H9 (cell line): ENCODE results near the gene NLRP1. TPM values are rescaled to one million over a fixed set of nuclear protein-coding genes. Genes with fewer than 3 reads are reported as not detected.

ENCODE experiments used
- DNase-seq: peaks from one replicate; pipeline ENCODE4 v3.0.0-alpha.2; 2017
- H2AFZ ChIP-seq: one replicate; pipeline ENCODE4 v1.6.1; 2013; ENCODE audit warnings: mild to moderate bottlenecking, low read length, control low read depth, moderate library complexity
- H2AK5ac ChIP-seq: 2 replicates; pipeline ENCODE4 v1.6.1; 2013; ENCODE audit warnings: low read length, control low read depth, mixed read lengths; ENCODE audit not compliant: insufficient read length
- H2BK120ac ChIP-seq: one replicate; pipeline ENCODE4 v1.6.1; 2013; ENCODE audit warnings: low read depth, mild to moderate bottlenecking, low read length, control low read depth, inconsistent platforms; ENCODE audit not compliant: poor library complexity, severe bottlenecking
- H2BK12ac ChIP-seq: 2 replicates; pipeline ENCODE4 v1.6.1; 2013; ENCODE audit warnings: low read length, control low read depth, mixed read lengths, low read depth; ENCODE audit not compliant: insufficient read length
- H2BK15ac ChIP-seq: 2 replicates; pipeline ENCODE4 v1.6.1; 2013; ENCODE audit warnings: low read depth, low read length, control low read depth
- H2BK20ac ChIP-seq: one replicate; pipeline ENCODE4 v1.6.1; 2013; ENCODE audit warnings: low read depth, mild to moderate bottlenecking, low read length, control low read depth, inconsistent platforms; ENCODE audit not compliant: poor library complexity, severe bottlenecking
- H2BK5ac ChIP-seq: 2 replicates; pipeline ENCODE4 v1.6.1; 2013; ENCODE audit warnings: low read length, control low read depth, mixed read lengths; ENCODE audit not compliant: insufficient read length
- H3K14ac ChIP-seq: 2 replicates; pipeline ENCODE4 v1.6.1; 2013; ENCODE audit warnings: low read length, control low read depth; ENCODE audit not compliant: insufficient read depth
- H3K18ac ChIP-seq: 2 replicates; pipeline ENCODE4 v1.6.1; 2013; ENCODE audit warnings: low read depth, mild to moderate bottlenecking, mixed read lengths, low read length, control low read depth; ENCODE audit not compliant: insufficient read length
- H3K23ac ChIP-seq: 2 replicates; pipeline ENCODE4 v1.6.1; 2013; ENCODE audit warnings: low read length, control low read depth, mixed read lengths, low read depth; ENCODE audit not compliant: insufficient read length
- H3K23me2 ChIP-seq: 2 replicates; pipeline ENCODE4 v1.6.1; 2013; ENCODE audit warnings: low read depth, mild to moderate bottlenecking, mixed read lengths, low read length, control low read depth; ENCODE audit not compliant: insufficient read length, poor library complexity, severe bottlenecking
- H3K27ac ChIP-seq: 2 replicates; pipeline ENCODE4 v1.5.1; 2013; ENCODE audit warnings: low read length, control low read depth, mixed read lengths, low read depth; ENCODE audit not compliant: insufficient read length
- H3K27me3 ChIP-seq: 2 replicates; pipeline ENCODE4 v1.6.1; 2013; ENCODE audit warnings: low read length, control low read depth, inconsistent platforms; ENCODE audit not compliant: insufficient read depth
- H3K4ac ChIP-seq: 2 replicates; pipeline ENCODE4 v1.6.1; 2013; ENCODE audit warnings: low read depth, mild to moderate bottlenecking, control low read depth, inconsistent platforms, low read length, moderate library complexity
- H3K4me1 ChIP-seq: 2 replicates; pipeline ENCODE4 v1.6.1; 2013; ENCODE audit warnings: low read length, control low read depth, inconsistent platforms; ENCODE audit not compliant: insufficient read depth
- H3K4me2 ChIP-seq: 2 replicates; pipeline ENCODE4 v1.6.1; 2013; ENCODE audit warnings: low read length, control low read depth, mixed read lengths; ENCODE audit not compliant: insufficient read length, insufficient read depth
- H3K56ac ChIP-seq: 2 replicates; pipeline ENCODE4 v1.6.1; 2013; ENCODE audit warnings: low read depth, mild to moderate bottlenecking, mixed read lengths, low read length, control low read depth; ENCODE audit not compliant: insufficient read length
- H3K79me1 ChIP-seq: 2 replicates; pipeline ENCODE4 v1.6.1; 2013; ENCODE audit warnings: low read depth, mild to moderate bottlenecking, moderate library complexity, low read length, control low read depth, inconsistent platforms; ENCODE audit not compliant: insufficient read depth, poor library complexity, severe bottlenecking
- H3K79me2 ChIP-seq: 2 replicates; pipeline ENCODE4 v1.6.1; 2013; ENCODE audit warnings: low read length, control low read depth, inconsistent platforms; ENCODE audit not compliant: insufficient read depth
- H3K9ac ChIP-seq: 2 replicates; pipeline ENCODE4 v1.6.1; 2013; ENCODE audit warnings: low read length, control low read depth, mixed read lengths; ENCODE audit not compliant: insufficient read length; ENCODE audit errors: extremely low read depth
- H3K9me3 ChIP-seq: one replicate; pipeline ENCODE4 v1.6.1; 2013; ENCODE audit warnings: low read depth, low read length, inconsistent platforms; ENCODE audit not compliant: control insufficient read depth
- H3T11ph ChIP-seq: one replicate; pipeline ENCODE4 v1.6.1; 2013; ENCODE audit warnings: mild to moderate bottlenecking, low read length, control low read depth, inconsistent platforms
- H4K20me1 ChIP-seq: one replicate; pipeline ENCODE4 v1.6.1; 2013; ENCODE audit not compliant: control insufficient read depth, insufficient read length, insufficient read depth
- H4K5ac ChIP-seq: 2 replicates; pipeline ENCODE4 v1.6.1; 2013; ENCODE audit warnings: low read depth, mild to moderate bottlenecking, mixed read lengths, low read length, control low read depth; ENCODE audit not compliant: insufficient read length
- H4K8ac ChIP-seq: replicated peaks from 2 replicates; pipeline ENCODE4 v1.6.1; 2013; ENCODE audit warnings: low read length, control low read depth, mixed read lengths, low read depth; ENCODE audit not compliant: insufficient read length
- H4K91ac ChIP-seq: 2 replicates; pipeline ENCODE4 v1.6.1; 2013; ENCODE audit warnings: low read depth, mild to moderate bottlenecking, moderate library complexity, mixed read lengths, low read length, control low read depth; ENCODE audit not compliant: insufficient read length
- H3K27ac Mint-ChIP-seq, 3 experiments: 2 replicates in 2 of 3; 3 replicates in 1 of 3; pipeline ENCODE4 v1.8.0; 2020 to 2021; ENCODE audit warnings: mixed read lengths in 3 of 3, mild to moderate bottlenecking in 1 of 3, moderate library complexity in 1 of 3
- H3K27me3 Mint-ChIP-seq: 2 replicates; pipeline ENCODE4 v1.8.0; 2021; ENCODE audit warnings: low read depth, mild to moderate bottlenecking, moderate library complexity, mixed read lengths
- H3K36me3 Mint-ChIP-seq, 3 experiments: 2 replicates in 2 of 3; 3 replicates in 1 of 3; pipeline ENCODE4 v1.8.0; 2020 to 2021; ENCODE audit warnings: low read depth in 3 of 3, mixed read lengths in 3 of 3; ENCODE audit not compliant: insufficient read depth in 1 of 3
- H3K4me1 Mint-ChIP-seq, 2 experiments: 2 replicates each; pipeline ENCODE4 v1.8.0; 2020; ENCODE audit warnings: mixed read lengths in 2 of 2
- H3K4me3 Mint-ChIP-seq, 2 experiments: 2 replicates in 1 of 2; 3 replicates in 1 of 2; pipeline ENCODE4 v1.8.0; 2020 to 2021; ENCODE audit warnings: mild to moderate bottlenecking in 2 of 2, mixed read lengths in 2 of 2, moderate library complexity in 1 of 2
- H3K9me3 Mint-ChIP-seq, 2 experiments: 2 replicates in 1 of 2; 3 replicates in 1 of 2; pipeline ENCODE4 v1.8.0; 2020; ENCODE audit warnings: mild to moderate bottlenecking in 2 of 2, mixed read lengths in 2 of 2, moderate library complexity in 1 of 2
- CTCF ChIP-seq: fragments of 200-600 bp; sonication (generic); conservative IDR thresholded peaks from 3 replicates; pipeline ENCODE4 v1.8.0; 2021; ENCODE audit warnings: antibody characterized with exemption, mild to moderate bottlenecking
- WGBS: extraction: QIAGEN DNeasy Blood & Tissue Kit; methylation state at CpG from one replicate; pipeline ENCODE4 v1.1.7; 2013; ENCODE audit warnings: missing lambda C conversion rate, low lambda C conversion rate, mixed read lengths; ENCODE audit not compliant: insufficient read length; ENCODE audit errors: extremely low coverage; 5-methylcytosine and 5-hydroxymethylcytosine counted together
- total RNA-seq: library from RNA; stranded (reverse); gene quantifications from 2 replicates; pipeline ENCODE4 v1.2.1, GENCODE V29; 2021

Gene NLRP1
- total RNA-seq, 1 experiment from 2014 or later = 12.1 TPM

- no peak for TF ChIP-seq CTCF
- no peak overlapping the region for H2BK12ac ChIP-seq
- Mint-ChIP-seq H3K4me1 (no peaks in the 10 kb centered on the region), H3K9me3 (peaks cover 0 to 2% of the 10 kb centered on the region in 2 experiments; a peak in 1 of 5 replicates), H3K36me3 (no peaks in the 10 kb centered on the region), H3K27me3 (peaks cover 5% of the 10 kb centered on the region; the same call in 1 of the 2 replicates), H3K27ac (no peak overlapping the region), H3K4me3 (no peak overlapping the region)
- H2AFZ ChIP-seq = no peak overlapping the region
- no peak for DNase-seq
- H4K8ac ChIP-seq = no peak overlapping the region
- no peak overlapping the region for H3K18ac ChIP-seq
- H3K9me3 ChIP-seq = no peaks in the 10 kb centered on the region
- no peak overlapping the region for H4K91ac ChIP-seq
- no peaks in the 10 kb centered on the region for H3K4me1 ChIP-seq
- no peaks in the 10 kb centered on the region for H3K79me2 ChIP-seq
- no peaks in the 10 kb centered on the region for H3K79me1 ChIP-seq
- no peaks in the 10 kb centered on the region for H3K23me2 ChIP-seq
- H4K20me1 ChIP-seq = no peaks in the 10 kb centered on the region
- H2BK20ac ChIP-seq = no peak overlapping the region
- no peak overlapping the region for H3K27ac ChIP-seq
- no peak overlapping the region for H3K23ac ChIP-seq
- H3T11ph ChIP-seq = no peak overlapping the region
- H3K4ac ChIP-seq = no peak overlapping the region
- no peak overlapping the region for H3K4me2 ChIP-seq
- no CpG with 5 or more reads among the region's 3 CpGs for WGBS
- H3K56ac ChIP-seq = no peak overlapping the region
- H3K14ac ChIP-seq = no peak overlapping the region
- H2AK5ac ChIP-seq = no peak overlapping the region
- H3K27me3 ChIP-seq = no peaks in the 10 kb centered on the region
- no peak overlapping the region for H3K9ac ChIP-seq
- no peak overlapping the region for H2BK5ac ChIP-seq
- H2BK120ac ChIP-seq = no peak overlapping the region
- no peak overlapping the region for H2BK15ac ChIP-seq
- no peak overlapping the region for H4K5ac ChIP-seq
Observed at GRCh38 chr17:5607946-5608345, 23.6 kb upstream of the NLRP1 start.
